ENCODE data around the gene TRPT1.
A peak's percentile ranks its signal among the peaks of the same experiment; 100 is the strongest.

The TRPT1 gene

GRCh38 chr11:64261556-64262080 lies 35.6 kb upstream of the TRPT1 start:
- DNase-seq (ENCODE audit: low spot score): no peak
- TF ChIP-seq, protein P1, sequence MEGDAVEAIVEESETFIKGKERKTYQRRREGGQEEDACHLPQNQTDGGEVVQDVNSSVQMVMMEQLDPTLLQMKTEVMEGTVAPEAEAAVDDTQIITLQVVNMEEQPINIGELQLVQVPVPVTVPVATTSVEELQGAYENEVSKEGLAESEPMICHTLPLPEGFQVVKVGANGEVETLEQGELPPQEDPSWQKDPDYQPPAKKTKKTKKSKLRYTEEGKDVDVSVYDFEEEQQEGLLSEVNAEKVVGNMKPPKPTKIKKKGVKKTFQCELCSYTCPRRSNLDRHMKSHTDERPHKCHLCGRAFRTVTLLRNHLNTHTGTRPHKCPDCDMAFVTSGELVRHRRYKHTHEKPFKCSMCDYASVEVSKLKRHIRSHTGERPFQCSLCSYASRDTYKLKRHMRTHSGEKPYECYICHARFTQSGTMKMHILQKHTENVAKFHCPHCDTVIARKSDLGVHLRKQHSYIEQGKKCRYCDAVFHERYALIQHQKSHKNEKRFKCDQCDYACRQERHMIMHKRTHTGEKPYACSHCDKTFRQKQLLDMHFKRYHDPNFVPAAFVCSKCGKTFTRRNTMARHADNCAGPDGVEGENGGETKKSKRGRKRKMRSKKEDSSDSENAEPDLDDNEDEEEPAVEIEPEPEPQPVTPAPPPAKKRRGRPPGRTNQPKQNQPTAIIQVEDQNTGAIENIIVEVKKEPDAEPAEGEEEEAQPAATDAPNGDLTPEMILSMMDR (IDR thresholded peaks at IDR 0.05; ENCODE audit: extremely low read depth, missing control alignments): no peak

DNA sequence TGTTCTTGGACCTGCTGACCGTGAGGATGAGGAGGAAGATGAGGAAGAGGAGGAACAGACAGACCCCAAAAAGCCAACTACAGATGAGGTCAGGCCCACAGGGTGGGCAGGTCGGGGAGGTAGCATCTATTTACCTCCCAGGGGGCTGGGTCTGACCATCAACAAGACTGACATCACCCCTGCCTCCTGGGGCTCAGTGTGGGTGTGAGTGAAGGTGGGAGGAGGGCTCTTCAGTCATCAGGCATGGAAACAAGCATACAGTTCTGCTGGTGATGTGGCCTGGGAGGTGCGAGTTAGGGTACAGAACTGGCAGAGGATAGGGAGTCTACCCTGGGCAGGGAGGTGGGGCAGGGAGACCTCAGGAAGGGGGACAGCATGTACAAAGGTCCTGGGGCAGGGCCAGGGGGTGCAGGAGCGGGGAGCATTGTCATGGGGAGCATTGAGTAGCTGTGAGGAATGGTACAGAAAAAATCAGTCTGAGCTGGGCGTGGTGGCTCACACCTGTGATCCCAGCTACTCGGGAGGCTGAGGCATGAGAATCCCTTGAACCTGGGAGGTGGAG lies 34.2 kb upstream of the TRPT1 start:
- peak; percentile 66 for DNase-seq (ENCODE audit: low spot score)

DNA sequence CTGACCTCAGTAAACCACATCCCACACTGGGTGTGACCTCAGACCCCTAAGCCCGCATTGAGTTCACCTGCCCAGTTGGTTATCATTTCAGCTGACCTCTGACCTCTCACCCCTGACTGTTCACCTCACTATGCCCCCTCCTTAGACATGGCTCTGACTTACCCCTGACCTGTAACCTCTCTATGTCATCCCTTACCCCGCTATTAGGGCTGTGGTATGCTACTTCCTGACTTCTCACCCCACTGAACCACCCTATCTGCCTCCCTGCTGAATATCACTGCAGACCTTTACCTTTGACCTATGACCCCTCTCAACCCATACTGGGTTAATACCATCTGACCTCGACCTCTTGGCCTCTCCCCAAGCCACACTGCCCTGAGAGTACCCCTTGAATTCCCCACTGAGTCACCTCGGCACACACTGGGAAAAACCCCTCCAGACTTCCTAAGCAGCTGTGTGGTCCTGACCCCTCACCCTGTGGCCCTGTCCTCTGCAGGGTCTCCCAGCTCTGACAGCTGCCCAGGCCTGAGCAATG lies 33.6 kb upstream of the TRPT1 start:
- DNase-seq (ENCODE audit: low spot score): peak; percentile 66
- TF ChIP-seq, protein P1 (IDR thresholded peaks at IDR 0.05; ENCODE audit: extremely low read depth, missing control alignments): no peak

More for the DNA sequence above, 34.2 kb upstream of the TRPT1 start:
- TF ChIP-seq, protein P1 (IDR thresholded peaks at IDR 0.05; ENCODE audit: extremely low read depth, missing control alignments): no peak

GRCh38 chr11:64258946-64259532 lies 33.1 kb upstream of the TRPT1 start:
- TF ChIP-seq, protein P1 (IDR thresholded peaks at IDR 0.05; ENCODE audit: extremely low read depth, missing control alignments): no peak

GRCh38 chr11:64258356-64258755 lies 32.4 kb upstream of the TRPT1 start:
- DNase-seq (ENCODE audit: low spot score): no peak
- TF ChIP-seq, protein P1 (IDR thresholded peaks at IDR 0.05; ENCODE audit: extremely low read depth, missing control alignments): no peak

More at GRCh38 chr11:64258946-64259532, 33.1 kb upstream of the TRPT1 start:
- DNase-seq (ENCODE audit: low spot score): no peak

GRCh38 chr11:64256300-64256699 lies 30.3 kb upstream of the TRPT1 start:
- TF ChIP-seq, protein P1 (IDR thresholded peaks at IDR 0.05; ENCODE audit: extremely low read depth, missing control alignments): no peak
- no peak for DNase-seq (ENCODE audit: low spot score)
